ENCODE data around the gene ROR1.

ROR1 gene

DNA sequence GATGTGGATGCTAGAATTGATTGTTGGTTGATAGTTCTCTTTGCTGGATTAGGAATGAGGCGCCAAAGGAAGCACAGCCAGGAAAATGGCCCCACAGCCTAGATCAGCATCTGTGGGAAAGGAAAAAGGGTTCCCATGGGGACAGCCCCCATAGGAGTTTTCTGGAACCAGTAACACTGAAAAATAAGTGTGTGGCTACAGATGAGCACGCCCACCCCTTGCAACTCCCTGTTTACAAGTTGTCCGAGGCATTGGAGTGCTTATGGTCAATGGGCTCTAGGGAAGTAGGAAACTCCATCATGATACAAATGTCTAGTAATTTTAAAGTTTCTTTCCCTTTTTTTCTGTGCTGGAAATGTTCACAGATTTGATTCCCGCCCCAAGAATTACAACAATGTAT, 405.8 kb downstream of the ROR1 start:
- no peak for TF ChIP-seq CTCF (IDR thresholded peaks at IDR 0.05)

DNA sequence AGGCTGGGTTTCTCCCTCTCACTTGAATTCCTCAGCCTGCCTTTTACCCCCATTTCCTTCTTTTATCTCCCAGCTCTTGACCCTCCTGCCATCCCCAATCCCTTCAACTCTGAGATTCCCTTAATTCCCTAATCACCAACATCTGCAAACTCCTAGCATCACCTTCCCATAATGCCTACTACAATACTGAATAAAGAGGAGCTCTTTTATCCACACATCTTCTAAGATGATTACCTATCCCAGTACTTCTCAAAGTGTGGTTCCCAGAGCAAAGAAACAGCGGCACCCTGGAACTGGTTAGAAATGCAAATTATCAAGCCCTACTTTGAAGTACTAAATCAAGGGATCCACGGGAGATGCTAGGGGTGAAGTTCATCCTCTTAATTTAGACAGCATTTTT, 408.4 kb downstream of the ROR1 start:
- no peak for TF ChIP-seq CTCF (IDR thresholded peaks at IDR 0.05)

DNA sequence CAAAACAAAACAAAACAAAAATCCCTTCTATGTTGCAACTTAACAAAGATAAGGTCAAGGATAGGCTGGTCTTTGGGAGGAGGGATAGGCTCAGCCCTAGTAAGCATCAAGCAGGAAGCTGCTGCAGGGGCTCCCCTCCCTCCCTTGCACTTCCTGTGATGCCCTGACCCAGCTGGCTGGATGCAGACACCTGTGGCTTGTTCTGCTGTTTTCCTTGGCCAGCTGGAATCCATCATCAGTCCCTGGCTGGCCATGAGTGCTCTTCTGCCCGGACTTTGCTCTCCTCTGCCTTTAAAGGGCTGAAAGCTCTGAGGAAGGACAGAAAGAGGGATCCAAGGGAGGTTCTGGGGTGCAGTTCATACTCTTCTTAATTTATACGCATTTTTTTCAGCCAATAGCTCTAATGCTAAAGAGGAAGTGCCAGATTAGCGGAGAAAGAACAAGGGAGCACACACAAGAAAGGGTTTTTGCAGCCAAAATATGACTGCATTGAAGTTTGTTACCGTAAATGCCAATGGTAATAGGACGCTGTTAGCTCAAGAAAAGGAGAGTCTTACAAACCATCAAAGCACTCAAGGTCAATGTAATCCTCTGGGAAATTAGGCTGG, 409.7 kb downstream of the ROR1 start:
- no peak for TF ChIP-seq CTCF (IDR thresholded peaks at IDR 0.05)

GRCh38 chr1:64184003-64184440, 410.2 kb downstream of the ROR1 start:
- TF ChIP-seq CTCF (IDR thresholded peaks at IDR 0.05) = no peak

- no peak for TF ChIP-seq CTCF (IDR thresholded peaks at IDR 0.05)
These were observed 412.5 kb downstream of the ROR1 start for GRCh38 chr1:64186138-64186897.

GRCh38 chr1:64186898-64187280, 413.1 kb downstream of the ROR1 start:
- no peak for TF ChIP-seq CTCF (IDR thresholded peaks at IDR 0.05)

GRCh38 chr1:64187646-64188045, 413.8 kb downstream of the ROR1 start:
- no peak for TF ChIP-seq CTCF (IDR thresholded peaks at IDR 0.05)

All from LNCAP (cell line).